IMR-90 (cell line): ENCODE data around the gene IPO7. TPM values are rescaled to one million over a fixed set of nuclear protein-coding genes. Genes with fewer than 3 reads are reported as not detected.

Experiments used
- ATAC-seq: fragments of 200-7000 bp; cut with Tn5 transposase; 2 replicates; pipeline ENCODE4 v1.9.1; 2020; ENCODE audit warnings: low read depth, mild to moderate bottlenecking, moderate library complexity
- BruUV-seq: library from RNA; stranded (reverse); fragments of 400-500 nt; replicated peaks from 2 replicates; lab custom pipeline; 2021; lab: Mats Ljungman, UMichigan
- CTCF ChIA-PET: fragments of 300-600 bp; formaldehyde crosslinking; extraction: SDS; loops from one replicate; lab custom pipeline; 2021; ENCODE audit warnings: antibody characterized with exemption; lab: Yijun Ruan, JAX
- POLR2A ChIA-PET: fragments of 300-600 bp; sonication (Branson Sonifier 250); formaldehyde crosslinking; loops from one replicate; lab custom pipeline; 2022; ENCODE audit warnings: antibody characterized with exemption; ENCODE audit not compliant: unreplicated experiment; lab: Charles Lee
- DNase-seq: peaks from one replicate; pipeline ENCODE4 v3.0.0; 2013
- H2AFZ ChIP-seq: replicated peaks from 2 replicates; pipeline ENCODE3; 2013; ENCODE audit warnings: low read length, mild to moderate bottlenecking; ENCODE audit not compliant: poor library complexity
- H2AK5ac ChIP-seq: 2 replicates; pipeline ENCODE4 v1.6.1; 2013; ENCODE audit warnings: low read depth, low read length, inconsistent platforms
- H2AK9ac ChIP-seq: replicated peaks from 2 replicates; pipeline ENCODE3; 2013; ENCODE audit warnings: mild to moderate bottlenecking, low read depth, low read length, moderate library complexity; ENCODE audit not compliant: poor library complexity
- H2BK120ac ChIP-seq: 2 replicates; pipeline ENCODE4 v1.6.1; 2013; ENCODE audit warnings: low read depth, low read length, inconsistent platforms
- H2BK15ac ChIP-seq: 3 replicates; pipeline ENCODE4 v1.6.1; 2013; ENCODE audit warnings: low read depth, low read length, inconsistent platforms
- H2BK20ac ChIP-seq: 2 replicates; pipeline ENCODE4 v1.6.1; 2013; ENCODE audit warnings: low read depth, mild to moderate bottlenecking, inconsistent platforms, low read length, moderate library complexity
- H2BK5ac ChIP-seq: 2 replicates; pipeline ENCODE4 v1.6.1; 2013; ENCODE audit warnings: mild to moderate bottlenecking, low read depth, low read length, inconsistent platforms; ENCODE audit not compliant: poor library complexity, severe bottlenecking
- H3K14ac ChIP-seq: replicated peaks from 2 replicates; pipeline ENCODE4 v1.6.1; 2013; ENCODE audit warnings: low read depth, low read length, inconsistent platforms
- H3K18ac ChIP-seq: 2 replicates; pipeline ENCODE4 v1.6.1; 2013; ENCODE audit warnings: low read depth, low read length, control low read depth
- H3K23ac ChIP-seq: 2 replicates; pipeline ENCODE4 v1.6.1; 2013; ENCODE audit warnings: low read depth, low read length, inconsistent platforms
- H3K27ac ChIP-seq: 2 replicates; pipeline ENCODE4 v1.5.1; 2013; ENCODE audit warnings: mild to moderate bottlenecking, control low read depth, low read length; ENCODE audit not compliant: insufficient read depth
- H3K27me3 ChIP-seq: 2 replicates; pipeline ENCODE4 v1.6.1; 2013; ENCODE audit warnings: low read length; ENCODE audit not compliant: control insufficient read depth, insufficient read depth
- H3K36me3 ChIP-seq: 2 replicates; pipeline ENCODE4 v1.6.1; 2013; ENCODE audit warnings: low read length, mixed read lengths; ENCODE audit not compliant: control insufficient read depth, insufficient read depth
- H3K4ac ChIP-seq: 2 replicates; pipeline ENCODE4 v1.6.1; 2013; ENCODE audit warnings: low read depth, low read length, inconsistent platforms
- H3K4me1 ChIP-seq: 2 replicates; pipeline ENCODE4 v1.6.1; 2013; ENCODE audit warnings: low read length, mixed read lengths; ENCODE audit not compliant: control insufficient read depth, insufficient read depth
- H3K4me2 ChIP-seq: 2 replicates; pipeline ENCODE4 v1.6.1; 2013; ENCODE audit warnings: low read depth, mild to moderate bottlenecking, control low read depth, low read length, moderate library complexity
- H3K4me3 ChIP-seq: 2 replicates; pipeline ENCODE4 v1.5.1; 2013; ENCODE audit warnings: low read depth, mild to moderate bottlenecking, control low read depth, low read length, moderate library complexity; ENCODE audit not compliant: insufficient read depth
- H3K56ac ChIP-seq: 2 replicates; pipeline ENCODE4 v1.6.1; 2013; ENCODE audit warnings: low read length, inconsistent platforms; ENCODE audit not compliant: insufficient read depth; ENCODE audit errors: extremely low read depth
- H3K79me1 ChIP-seq, 2 experiments: 2 replicates each; pipeline ENCODE4 v1.6.1; 2013; ENCODE audit warnings: low read length in 2 of 2, inconsistent platforms in 1 of 2, low read depth in 1 of 2
- H3K9ac ChIP-seq: 2 replicates; pipeline ENCODE4 v1.6.1; 2013; ENCODE audit warnings: low read depth, low read length, control low read depth
- H3K9me1 ChIP-seq: 2 replicates; pipeline ENCODE4 v1.6.1; 2013; ENCODE audit warnings: low read length, inconsistent platforms; ENCODE audit not compliant: insufficient read depth
- H3K9me3 ChIP-seq: 2 replicates; pipeline ENCODE4 v1.6.1; 2013; ENCODE audit warnings: low read length; ENCODE audit not compliant: control insufficient read depth, insufficient read depth
- H4K20me1 ChIP-seq: 2 replicates; pipeline ENCODE4 v1.6.1; 2013; ENCODE audit warnings: low read length, inconsistent platforms; ENCODE audit not compliant: insufficient read depth
- H4K5ac ChIP-seq: 2 replicates; pipeline ENCODE4 v1.6.1; 2013; ENCODE audit warnings: mild to moderate bottlenecking, low read depth, low read length, control low read depth
- H4K8ac ChIP-seq, 2 experiments: 2 replicates each; pipeline ENCODE4 v1.6.1; 2013; ENCODE audit warnings: low read depth in 2 of 2, low read length in 2 of 2, control low read depth in 1 of 2, inconsistent platforms in 1 of 2
- H4K91ac ChIP-seq: 2 replicates; pipeline ENCODE4 v1.6.1; 2013; ENCODE audit warnings: low read depth, low read length, inconsistent platforms; ENCODE audit not compliant: insufficient read depth
- BHLHE40 ChIP-seq: fragments of 150-350 bp; IDR thresholded peaks from 2 replicates; pipeline ENCODE4 v1.6.1; 2016; ENCODE audit warnings: mild to moderate bottlenecking, low read depth, low read length
- CEBPB ChIP-seq: IDR thresholded peaks from 2 replicates; pipeline ENCODE4 v1.6.1; 2012; ENCODE audit warnings: low read depth, low read length, improper control_type of control experiment
- CHD1 ChIP-seq: IDR thresholded peaks from 2 replicates; pipeline ENCODE4 v1.6.1; 2012; ENCODE audit warnings: low read depth, low read length, improper control_type of control experiment
- FOS ChIP-seq: fragments of 150-350 bp; IDR thresholded peaks from 2 replicates; pipeline ENCODE4 v1.6.1; 2016; ENCODE audit warnings: low read depth, low read length
- MAFK ChIP-seq: IDR thresholded peaks from 2 replicates; pipeline ENCODE4 v1.6.1; 2012; ENCODE audit warnings: low read depth, low read length, improper control_type of control experiment
- MAZ ChIP-seq: IDR thresholded peaks from 2 replicates; pipeline ENCODE4 v1.6.1; 2012; ENCODE audit warnings: low read depth, mild to moderate bottlenecking, low read length, improper control_type of control experiment, moderate library complexity, borderline replicate concordance
- MXI1 ChIP-seq: IDR thresholded peaks from 2 replicates; pipeline ENCODE4 v1.6.1; 2012; ENCODE audit warnings: low read depth, mild to moderate bottlenecking, low read length, moderate library complexity, borderline replicate concordance
- NFE2L2 ChIP-seq: fragments of 150-350 bp; IDR thresholded peaks from 2 replicates; pipeline ENCODE4 v1.6.1; 2016; ENCODE audit warnings: low read depth, mild to moderate bottlenecking, low read length
- POLR2A ChIP-seq: IDR thresholded peaks from 2 replicates; pipeline ENCODE4 v1.6.1; 2012; ENCODE audit warnings: mild to moderate bottlenecking, low read depth, low read length
- RAD21 ChIP-seq: IDR thresholded peaks from 2 replicates; pipeline ENCODE4 v1.6.1; 2012; ENCODE audit warnings: low read length, improper control_type of control experiment
- RCOR1 ChIP-seq: IDR thresholded peaks from 2 replicates; pipeline ENCODE4 v1.6.1; 2012; ENCODE audit warnings: mild to moderate bottlenecking, low read length, improper control_type of control experiment; ENCODE audit not compliant: insufficient replicate concordance
- RFX5 ChIP-seq: IDR thresholded peaks from 2 replicates; pipeline ENCODE4 v1.8.0; 2012; ENCODE audit warnings: low read depth, mild to moderate bottlenecking, low read length, moderate library complexity
- SMC3 ChIP-seq: fragments of 150-350 bp; IDR thresholded peaks from 2 replicates; pipeline ENCODE4 v1.6.1; 2016; ENCODE audit warnings: low read depth, mild to moderate bottlenecking, antibody characterized with exemption, low read length, moderate library complexity
- WGBS, 2 experiments: methylation state at CpG; one replicate each; pipeline versions ENCODE4 v1.1.5 to v1.1.7; 2013; ENCODE audit warnings: missing lambda C conversion rate in 2 of 2; ENCODE audit not compliant: insufficient read length in 1 of 2; ENCODE audit errors: extremely low coverage in 2 of 2; 5-methylcytosine and 5-hydroxymethylcytosine counted together
- dilution Hi-C: fragments of 300-500 bp; cut with HindIII; formaldehyde crosslinking; loops from one replicate; pipeline ENCODE4 v1.14.3; 2018; ENCODE audit warnings: low sequenced_read_pairs; ENCODE audit not compliant: unreplicated experiment
- in situ Hi-C: fragments of 300-500 bp; cut with MboI; formaldehyde crosslinking; loops from 3 replicates; pipeline ENCODE4 v1.14.3; 2019; ENCODE audit warnings: low sequenced_read_pairs, inconsistent platforms, mixed read lengths
- intact Hi-C: fragments of 100-400 bp; cut with micrococcal nuclease; formaldehyde crosslinking; loops from 2 replicates; pipeline ENCODE4 v1.10.0; 2022
- polyA plus RNA-seq, 3 experiments: library from polyadenylated mRNA; depleted of rRNA; stranded (reverse); fragments of >200 nt; gene quantifications; 2 replicates each; pipeline ENCODE4 v1.2.3, GENCODE V29; 2012; ENCODE audit warnings: low replicate concordance in 1 of 3
- total RNA-seq: library from RNA; depleted of rRNA; stranded (reverse); fragments of >200 nt; gene quantifications from 2 replicates; pipeline ENCODE4 v1.2.3, GENCODE V29; 2012
- TF ChIP-seq, protein P1 (sequence below): fragments of 150-350 bp; IDR thresholded peaks from 2 replicates; pipeline ENCODE4 v1.6.1; 2017; ENCODE audit warnings: mild to moderate bottlenecking, antibody characterized with exemption, low read length, low read depth
- TF ChIP-seq, protein P2 (sequence below): conservative IDR thresholded peaks from 2 replicates; pipeline ENCODE4 v1.5.1; 2012; ENCODE audit warnings: mild to moderate bottlenecking, low read depth, low read length, improper control_type of control experiment
- TF ChIP-seq, protein P3 (sequence below): fragments of 150-350 bp; IDR thresholded peaks from 2 replicates; pipeline ENCODE4 v1.6.1; 2016; ENCODE audit warnings: low read depth, mild to moderate bottlenecking, low read length, moderate library complexity, borderline replicate concordance

Gene IPO7
- total and polyA plus RNA-seq, 2 of the 4 experiments (the other 2 are of a cell fraction), result 40.6 to 110 TPM

DNA sequence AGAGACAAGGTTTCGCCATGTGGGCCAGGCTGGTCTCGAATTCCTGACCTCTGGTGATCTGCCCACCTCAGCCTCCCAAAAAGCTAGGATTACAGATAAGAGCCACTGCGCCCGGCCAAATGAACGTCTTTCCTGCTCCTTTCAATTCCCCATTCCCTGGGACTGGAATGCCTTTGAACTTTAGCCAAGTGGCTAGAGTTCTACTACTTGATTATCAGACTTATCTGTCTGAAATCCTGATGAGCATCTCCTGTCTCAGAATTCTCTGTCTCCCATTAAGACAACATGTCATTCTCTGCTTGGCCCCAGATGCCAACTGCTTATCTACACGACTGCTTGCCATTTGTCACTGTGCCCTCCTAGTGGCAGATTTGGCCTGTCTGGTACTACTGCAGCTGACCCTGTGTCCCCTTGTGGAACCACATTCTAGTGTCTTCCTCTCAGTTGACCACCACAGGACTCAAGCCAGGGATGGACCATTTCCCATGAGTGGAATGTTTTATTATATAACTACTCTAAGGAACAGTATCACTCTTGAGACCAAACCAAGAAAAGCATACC is 33.1 kb upstream of the IPO7 start:
- no peak overlapping the region for H3K14ac ChIP-seq
- in situ Hi-C loops (no loop called here), dilution Hi-C loops (no loop called here), intact Hi-C loops (no loop called here)
- CTCF ChIA-PET, result no interaction called here
- no peaks in the 10 kb centered on the region for H3K9me3 ChIP-seq
- H3K36me3 ChIP-seq, result no peaks in the 10 kb centered on the region
- H3K23ac ChIP-seq, result no peak overlapping the region
- no peak overlapping the region for H2AFZ ChIP-seq
- H3K9ac ChIP-seq, result no peak overlapping the region
- no peak overlapping the region for H4K8ac ChIP-seq
- H3K18ac ChIP-seq, result no peak overlapping the region
- WGBS, 2 experiments, result 67% methylated on average over 5 of the region's 6 CpGs; no CpG with 5 or more reads in 1 of the 2 experiments
- no peak overlapping the region for H2BK15ac ChIP-seq
- no peak overlapping the region for H2AK9ac ChIP-seq
- no peak overlapping the region for H3K27ac ChIP-seq
- H4K91ac ChIP-seq, result no peak overlapping the region
- H3K56ac ChIP-seq, result no peak overlapping the region
- H3K79me1 ChIP-seq, result no peaks in the 10 kb centered on the region
- no TSS peak for BruUV-seq
- H2BK5ac ChIP-seq, result no peak overlapping the region
- no peaks in the 10 kb centered on the region; the same call in 1 of the 2 replicates for H3K27me3 ChIP-seq
- H3K4me2 ChIP-seq, result no peak overlapping the region
- H4K20me1 ChIP-seq, result no peaks in the 10 kb centered on the region
- TF ChIP-seq NFE2L2, result no peak
- TF ChIP-seq, protein P1, sequence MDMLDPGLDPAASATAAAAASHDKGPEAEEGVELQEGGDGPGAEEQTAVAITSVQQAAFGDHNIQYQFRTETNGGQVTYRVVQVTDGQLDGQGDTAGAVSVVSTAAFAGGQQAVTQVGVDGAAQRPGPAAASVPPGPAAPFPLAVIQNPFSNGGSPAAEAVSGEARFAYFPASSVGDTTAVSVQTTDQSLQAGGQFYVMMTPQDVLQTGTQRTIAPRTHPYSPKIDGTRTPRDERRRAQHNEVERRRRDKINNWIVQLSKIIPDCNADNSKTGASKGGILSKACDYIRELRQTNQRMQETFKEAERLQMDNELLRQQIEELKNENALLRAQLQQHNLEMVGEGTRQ, result no peak
- no peak for TF ChIP-seq MAFK
- no peak for TF ChIP-seq RCOR1
- TF ChIP-seq, protein P2, sequence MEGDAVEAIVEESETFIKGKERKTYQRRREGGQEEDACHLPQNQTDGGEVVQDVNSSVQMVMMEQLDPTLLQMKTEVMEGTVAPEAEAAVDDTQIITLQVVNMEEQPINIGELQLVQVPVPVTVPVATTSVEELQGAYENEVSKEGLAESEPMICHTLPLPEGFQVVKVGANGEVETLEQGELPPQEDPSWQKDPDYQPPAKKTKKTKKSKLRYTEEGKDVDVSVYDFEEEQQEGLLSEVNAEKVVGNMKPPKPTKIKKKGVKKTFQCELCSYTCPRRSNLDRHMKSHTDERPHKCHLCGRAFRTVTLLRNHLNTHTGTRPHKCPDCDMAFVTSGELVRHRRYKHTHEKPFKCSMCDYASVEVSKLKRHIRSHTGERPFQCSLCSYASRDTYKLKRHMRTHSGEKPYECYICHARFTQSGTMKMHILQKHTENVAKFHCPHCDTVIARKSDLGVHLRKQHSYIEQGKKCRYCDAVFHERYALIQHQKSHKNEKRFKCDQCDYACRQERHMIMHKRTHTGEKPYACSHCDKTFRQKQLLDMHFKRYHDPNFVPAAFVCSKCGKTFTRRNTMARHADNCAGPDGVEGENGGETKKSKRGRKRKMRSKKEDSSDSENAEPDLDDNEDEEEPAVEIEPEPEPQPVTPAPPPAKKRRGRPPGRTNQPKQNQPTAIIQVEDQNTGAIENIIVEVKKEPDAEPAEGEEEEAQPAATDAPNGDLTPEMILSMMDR, result no peak
- no peak for TF ChIP-seq MAZ
- no peak for TF ChIP-seq POLR2A
- TF ChIP-seq, protein P3, sequence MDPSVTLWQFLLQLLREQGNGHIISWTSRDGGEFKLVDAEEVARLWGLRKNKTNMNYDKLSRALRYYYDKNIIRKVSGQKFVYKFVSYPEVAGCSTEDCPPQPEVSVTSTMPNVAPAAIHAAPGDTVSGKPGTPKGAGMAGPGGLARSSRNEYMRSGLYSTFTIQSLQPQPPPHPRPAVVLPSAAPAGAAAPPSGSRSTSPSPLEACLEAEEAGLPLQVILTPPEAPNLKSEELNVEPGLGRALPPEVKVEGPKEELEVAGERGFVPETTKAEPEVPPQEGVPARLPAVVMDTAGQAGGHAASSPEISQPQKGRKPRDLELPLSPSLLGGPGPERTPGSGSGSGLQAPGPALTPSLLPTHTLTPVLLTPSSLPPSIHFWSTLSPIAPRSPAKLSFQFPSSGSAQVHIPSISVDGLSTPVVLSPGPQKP, result no peak
- no peak for TF ChIP-seq SMC3
- no peak for TF ChIP-seq RFX5
- no peak for TF ChIP-seq FOS
- TF ChIP-seq MXI1, result no peak
- TF ChIP-seq RAD21, result no peak
- no peak for TF ChIP-seq CEBPB
- TF ChIP-seq BHLHE40, result no peak
- no peak for TF ChIP-seq CHD1
- no peaks in the 10 kb centered on the region for H3K4me1 ChIP-seq
- no peak overlapping the region for H2AK5ac ChIP-seq
- DNase-seq, result no peak
- H3K4me3 ChIP-seq, result no peak overlapping the region
- no peak overlapping the region for H3K4ac ChIP-seq
- no peak overlapping the region for H4K5ac ChIP-seq
- H3K9me1 ChIP-seq, result no peaks in the 10 kb centered on the region
- POLR2A ChIA-PET, result no interaction called here
- H2BK20ac ChIP-seq, result no peak overlapping the region
- no peak overlapping the region for H2BK120ac ChIP-seq
- no peak for ATAC-seq
